Sigmoid colon (tissue), 3 donors: ENCODE data around the gene C9orf153.

ENCODE experiments used
- POLR2A ChIP-seq, 2 donors: fragments of 450-650 bp; IDR thresholded peaks; one replicate each; pipeline ENCODE4 v1.6.1; 2016; ENCODE audit warnings: antibody characterized with exemption in 2 of 2, mild to moderate bottlenecking in 2 of 2, moderate library complexity in 2 of 2
- TF ChIP-seq, protein P1 (sequence below), 4 experiments: fragments of 450-650 bp in 3 of 4; fragments of 200-600 bp in 1 of 4; IDR thresholded peaks; one replicate each; pipeline ENCODE4 v1.5.1; 2016 to 2019; ENCODE audit warnings: antibody characterized with exemption in 4 of 4, mild to moderate bottlenecking in 3 of 4, moderate library complexity in 2 of 4

DNA sequence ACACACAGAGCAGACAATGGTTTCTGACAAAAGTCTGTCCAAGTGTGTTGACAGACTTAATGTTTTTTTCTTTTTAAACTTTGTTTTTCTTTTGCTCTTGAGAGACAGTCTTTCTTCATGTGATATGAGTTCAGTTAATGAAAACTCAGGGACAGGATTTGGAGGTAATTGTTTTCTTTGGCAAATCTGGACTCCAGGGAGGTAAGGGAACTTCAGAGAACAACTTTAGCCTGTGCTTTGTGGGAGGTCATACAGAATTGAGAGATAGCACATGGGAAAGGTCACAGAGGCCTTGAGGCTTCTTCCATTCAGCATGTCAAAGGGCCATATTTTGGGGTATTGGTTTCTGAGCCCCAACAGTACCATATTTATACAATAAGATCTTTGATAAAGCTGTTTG lies 9.3 kb downstream of the C9orf153 start:
- no peak for TF ChIP-seq POLR2A (IDR thresholded peaks at IDR 0.05)
- TF ChIP-seq, protein P1, sequence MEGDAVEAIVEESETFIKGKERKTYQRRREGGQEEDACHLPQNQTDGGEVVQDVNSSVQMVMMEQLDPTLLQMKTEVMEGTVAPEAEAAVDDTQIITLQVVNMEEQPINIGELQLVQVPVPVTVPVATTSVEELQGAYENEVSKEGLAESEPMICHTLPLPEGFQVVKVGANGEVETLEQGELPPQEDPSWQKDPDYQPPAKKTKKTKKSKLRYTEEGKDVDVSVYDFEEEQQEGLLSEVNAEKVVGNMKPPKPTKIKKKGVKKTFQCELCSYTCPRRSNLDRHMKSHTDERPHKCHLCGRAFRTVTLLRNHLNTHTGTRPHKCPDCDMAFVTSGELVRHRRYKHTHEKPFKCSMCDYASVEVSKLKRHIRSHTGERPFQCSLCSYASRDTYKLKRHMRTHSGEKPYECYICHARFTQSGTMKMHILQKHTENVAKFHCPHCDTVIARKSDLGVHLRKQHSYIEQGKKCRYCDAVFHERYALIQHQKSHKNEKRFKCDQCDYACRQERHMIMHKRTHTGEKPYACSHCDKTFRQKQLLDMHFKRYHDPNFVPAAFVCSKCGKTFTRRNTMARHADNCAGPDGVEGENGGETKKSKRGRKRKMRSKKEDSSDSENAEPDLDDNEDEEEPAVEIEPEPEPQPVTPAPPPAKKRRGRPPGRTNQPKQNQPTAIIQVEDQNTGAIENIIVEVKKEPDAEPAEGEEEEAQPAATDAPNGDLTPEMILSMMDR (IDR thresholded peaks at IDR 0.05), result no peak
